Measurements from ENCODE around the gene SUN3. TPM values are rescaled to one million over a fixed set of nuclear protein-coding genes. Genes with fewer than 3 reads are reported as not detected.

The SUN3 gene
- total RNA-seq, 1 experiment from 2014 or later = 0.49 TPM

DNA sequence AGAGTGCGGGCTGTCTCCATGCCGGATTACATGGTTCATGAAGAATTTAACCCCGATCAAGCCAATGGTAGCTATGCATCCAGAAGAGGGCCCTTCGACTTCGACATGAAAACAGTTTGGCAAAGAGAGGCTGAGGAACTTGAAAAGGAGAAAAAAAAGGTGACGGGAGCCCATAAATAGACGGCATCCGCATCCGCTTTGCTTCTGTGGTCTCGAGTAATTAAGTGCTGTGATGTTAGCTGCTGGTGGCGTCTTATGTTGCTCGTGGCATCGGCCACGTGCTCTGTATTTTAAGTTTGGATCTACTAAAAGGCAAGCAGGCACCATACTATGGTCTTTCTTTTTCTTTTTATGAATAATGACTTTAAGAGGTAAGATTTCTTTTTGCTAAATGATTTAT, 17.6 kb upstream of the SUN3 start:
- no peaks in the 10 kb centered on the region for H3K9me3 ChIP-seq (ENCODE audit: control insufficient read depth, insufficient read depth, low read depth, low read length)
- intact Hi-C loops (cut with micrococcal nuclease; ENCODE audit: unreplicated experiment) = no loop called here
- no peaks in the 10 kb centered on the region for H3K36me3 ChIP-seq (ENCODE audit: control insufficient read depth, insufficient read depth, low read length)
- TF ChIP-seq, protein P1, sequence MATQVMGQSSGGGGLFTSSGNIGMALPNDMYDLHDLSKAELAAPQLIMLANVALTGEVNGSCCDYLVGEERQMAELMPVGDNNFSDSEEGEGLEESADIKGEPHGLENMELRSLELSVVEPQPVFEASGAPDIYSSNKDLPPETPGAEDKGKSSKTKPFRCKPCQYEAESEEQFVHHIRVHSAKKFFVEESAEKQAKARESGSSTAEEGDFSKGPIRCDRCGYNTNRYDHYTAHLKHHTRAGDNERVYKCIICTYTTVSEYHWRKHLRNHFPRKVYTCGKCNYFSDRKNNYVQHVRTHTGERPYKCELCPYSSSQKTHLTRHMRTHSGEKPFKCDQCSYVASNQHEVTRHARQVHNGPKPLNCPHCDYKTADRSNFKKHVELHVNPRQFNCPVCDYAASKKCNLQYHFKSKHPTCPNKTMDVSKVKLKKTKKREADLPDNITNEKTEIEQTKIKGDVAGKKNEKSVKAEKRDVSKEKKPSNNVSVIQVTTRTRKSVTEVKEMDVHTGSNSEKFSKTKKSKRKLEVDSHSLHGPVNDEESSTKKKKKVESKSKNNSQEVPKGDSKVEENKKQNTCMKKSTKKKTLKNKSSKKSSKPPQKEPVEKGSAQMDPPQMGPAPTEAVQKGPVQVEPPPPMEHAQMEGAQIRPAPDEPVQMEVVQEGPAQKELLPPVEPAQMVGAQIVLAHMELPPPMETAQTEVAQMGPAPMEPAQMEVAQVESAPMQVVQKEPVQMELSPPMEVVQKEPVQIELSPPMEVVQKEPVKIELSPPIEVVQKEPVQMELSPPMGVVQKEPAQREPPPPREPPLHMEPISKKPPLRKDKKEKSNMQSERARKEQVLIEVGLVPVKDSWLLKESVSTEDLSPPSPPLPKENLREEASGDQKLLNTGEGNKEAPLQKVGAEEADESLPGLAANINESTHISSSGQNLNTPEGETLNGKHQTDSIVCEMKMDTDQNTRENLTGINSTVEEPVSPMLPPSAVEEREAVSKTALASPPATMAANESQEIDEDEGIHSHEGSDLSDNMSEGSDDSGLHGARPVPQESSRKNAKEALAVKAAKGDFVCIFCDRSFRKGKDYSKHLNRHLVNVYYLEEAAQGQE (IDR thresholded peaks at IDR 0.05; ENCODE audit: insufficient read depth in 1 of 2, low read depth in 2 of 2, low read length in 1 of 2) = no peak
- TF ChIP-seq TCF7L2 (IDR thresholded peaks at IDR 0.05; ENCODE audit: low read depth, low read length) (no peak), SIN3A (IDR thresholded peaks at IDR 0.05; ENCODE audit: borderline replicate concordance, insufficient read depth, low read depth, low read length) (no peak), POLR2AphosphoS5 (IDR thresholded peaks at IDR 0.05; ENCODE audit: low read depth, low read length) (no peak)
- TF ChIP-seq, protein P2, sequence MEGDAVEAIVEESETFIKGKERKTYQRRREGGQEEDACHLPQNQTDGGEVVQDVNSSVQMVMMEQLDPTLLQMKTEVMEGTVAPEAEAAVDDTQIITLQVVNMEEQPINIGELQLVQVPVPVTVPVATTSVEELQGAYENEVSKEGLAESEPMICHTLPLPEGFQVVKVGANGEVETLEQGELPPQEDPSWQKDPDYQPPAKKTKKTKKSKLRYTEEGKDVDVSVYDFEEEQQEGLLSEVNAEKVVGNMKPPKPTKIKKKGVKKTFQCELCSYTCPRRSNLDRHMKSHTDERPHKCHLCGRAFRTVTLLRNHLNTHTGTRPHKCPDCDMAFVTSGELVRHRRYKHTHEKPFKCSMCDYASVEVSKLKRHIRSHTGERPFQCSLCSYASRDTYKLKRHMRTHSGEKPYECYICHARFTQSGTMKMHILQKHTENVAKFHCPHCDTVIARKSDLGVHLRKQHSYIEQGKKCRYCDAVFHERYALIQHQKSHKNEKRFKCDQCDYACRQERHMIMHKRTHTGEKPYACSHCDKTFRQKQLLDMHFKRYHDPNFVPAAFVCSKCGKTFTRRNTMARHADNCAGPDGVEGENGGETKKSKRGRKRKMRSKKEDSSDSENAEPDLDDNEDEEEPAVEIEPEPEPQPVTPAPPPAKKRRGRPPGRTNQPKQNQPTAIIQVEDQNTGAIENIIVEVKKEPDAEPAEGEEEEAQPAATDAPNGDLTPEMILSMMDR (IDR thresholded peaks at IDR 0.05) = no peak
- no TSS peak for BruUV-seq (replicated peaks)
- ATAC-seq (no peak), DNase-seq (ENCODE audit: low read depth, low spot score) (no peak)
- in situ Hi-C loops (cut with HindIII; ENCODE audit: low pct_unique_long_range_greater_than_20kb, low sequenced_read_pairs) = no loop called here
- H3K4me1 ChIP-seq (ENCODE audit: control insufficient read depth, insufficient read depth, low read length) = no peaks in the 10 kb centered on the region
- no peak overlapping the region for H3K27ac ChIP-seq (ENCODE audit: low read length)
- H3K27me3 ChIP-seq (ENCODE audit: control insufficient read depth, insufficient read depth, low read length) = no peaks in the 10 kb centered on the region
- POLR2A ChIA-PET = no interaction called here
- CTCF ChIA-PET = interaction anchor here (0.6 kb wide), 1 partner anchor 31 kb away, joined by 4 read pairs; no protein-coding TSS in a partner anchor
- H3K4me3 ChIP-seq (ENCODE audit: low read depth in 2 of 2, low read length in 2 of 2) = no peak overlapping the region

DNA sequence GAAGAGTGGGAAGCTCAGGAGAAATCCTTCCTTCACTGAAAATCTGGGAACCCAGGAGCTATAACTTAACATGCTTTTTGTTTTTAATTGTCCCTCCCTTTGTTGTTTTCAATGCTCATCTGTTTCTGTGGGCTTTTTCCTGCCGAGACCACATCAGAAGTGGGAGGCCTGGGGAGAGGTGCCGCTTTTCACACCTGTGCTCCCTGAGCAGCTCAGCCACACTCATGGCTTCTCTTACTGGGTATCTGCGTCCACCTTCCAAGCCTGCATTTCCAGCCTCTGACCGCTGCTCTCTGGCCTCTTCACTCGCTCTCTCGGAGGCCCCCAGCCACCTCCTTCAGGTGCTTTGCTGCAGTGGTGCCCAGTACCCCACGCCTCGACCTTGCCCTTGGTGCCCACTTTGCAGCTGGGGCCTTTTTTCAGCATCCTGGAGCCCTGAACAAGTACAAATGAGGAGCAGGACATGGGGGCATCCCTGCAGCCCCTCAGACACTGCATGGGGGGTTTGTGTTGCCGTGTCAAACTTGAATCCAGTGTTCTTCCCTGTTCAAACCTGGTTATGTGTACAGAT, 16.4 kb upstream of the SUN3 start:
- no peaks in the 10 kb centered on the region for H3K4me1 ChIP-seq (ENCODE audit: control insufficient read depth, insufficient read depth, low read length)
- TF ChIP-seq SIN3A (IDR thresholded peaks at IDR 0.05; ENCODE audit: borderline replicate concordance, insufficient read depth, low read depth, low read length) (no peak), POLR2AphosphoS5 (IDR thresholded peaks at IDR 0.05; ENCODE audit: low read depth, low read length) (no peak), TCF7L2 (IDR thresholded peaks at IDR 0.05; ENCODE audit: low read depth, low read length) (no peak)
- TF ChIP-seq, protein P1 (IDR thresholded peaks at IDR 0.05; ENCODE audit: insufficient read depth in 1 of 2, low read depth in 2 of 2, low read length in 1 of 2) = no peak
- TF ChIP-seq, protein P2 (IDR thresholded peaks at IDR 0.05) = no peak
- in situ Hi-C loops (cut with HindIII; ENCODE audit: low pct_unique_long_range_greater_than_20kb, low sequenced_read_pairs) (no loop called here), intact Hi-C loops (cut with micrococcal nuclease; ENCODE audit: unreplicated experiment) (no loop called here)
- BruUV-seq (replicated peaks) = no TSS peak
- no peaks in the 10 kb centered on the region for H3K36me3 ChIP-seq (ENCODE audit: control insufficient read depth, insufficient read depth, low read length)
- no peaks in the 10 kb centered on the region for H3K27me3 ChIP-seq (ENCODE audit: control insufficient read depth, insufficient read depth, low read length)
- H3K4me3 ChIP-seq (ENCODE audit: low read depth in 2 of 2, low read length in 2 of 2) = no peak overlapping the region
- ATAC-seq (no peak), DNase-seq (ENCODE audit: low read depth, low spot score) (no peak)
- CTCF ChIA-PET = no interaction called here
- POLR2A ChIA-PET = interaction anchor here (0.6 kb wide), 1 partner anchor 41 kb away, joined by 3 read pairs; no protein-coding TSS in a partner anchor
- no peaks in the 10 kb centered on the region for H3K9me3 ChIP-seq (ENCODE audit: control insufficient read depth, insufficient read depth, low read depth, low read length)
- no peak overlapping the region for H3K27ac ChIP-seq (ENCODE audit: low read length)
